Measurements from ENCODE around the gene PRAMEF12.

Gene PRAMEF12

DNA sequence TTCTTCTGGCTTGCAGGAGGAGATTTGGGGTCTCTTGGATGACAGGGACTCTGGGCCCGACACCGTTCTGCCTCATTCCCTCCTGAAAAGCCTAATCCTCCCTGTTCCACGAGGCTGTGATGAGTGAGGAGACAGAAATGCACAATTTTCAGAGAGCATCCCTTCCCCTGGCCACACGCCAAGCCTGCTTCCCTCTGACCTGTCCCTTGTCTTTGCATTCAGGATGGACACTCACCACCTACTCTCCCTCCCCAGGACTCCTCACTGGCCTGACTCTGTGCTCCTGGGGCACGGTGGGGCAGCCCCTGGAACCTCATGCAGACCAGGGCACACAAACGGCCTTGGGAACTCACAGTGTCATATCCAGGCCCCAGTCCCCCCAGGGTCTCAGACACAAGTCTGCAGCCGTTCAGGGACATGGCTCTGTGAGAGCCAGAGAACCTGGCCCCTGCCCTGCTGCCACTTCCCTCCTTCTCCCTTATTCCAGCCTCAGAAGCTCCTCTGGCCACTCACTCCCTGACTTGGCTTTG lies 3.5 kb upstream of the PRAMEF12 start:
- POLR2A ChIA-PET, result no interaction called here
- DNase-seq, result no peak
- H3K9me3 ChIP-seq (ENCODE audit: control extremely low read depth in 1 of 5, control insufficient read depth in 4 of 5, insufficient read depth in 2 of 5, low read depth in 1 of 5, low read length in 4 of 5), result peaks cover 0 to 3% (median 0%) of the 10 kb centered on the region in 5 experiments
- no peak overlapping the region for H3K27ac ChIP-seq (ENCODE audit: insufficient read depth in 1 of 2, low read depth in 1 of 2, low read length in 2 of 2, poor library complexity in 1 of 2, severe bottlenecking in 2 of 2)
- CTCF ChIA-PET, result no interaction called here
- no peaks in the 10 kb centered on the region for H3K36me3 ChIP-seq (ENCODE audit: control insufficient read depth in 4 of 4, insufficient read depth in 4 of 4, low read length in 3 of 4)
- peaks cover 0 to 27% (median 4%) of the 10 kb centered on the region in 5 experiments for H3K27me3 ChIP-seq (replicated peaks in 2 of 5; ENCODE audit: control insufficient read depth in 4 of 5, insufficient read depth in 5 of 5, low read length in 4 of 5)
- no peak overlapping the region for H3K4me3 ChIP-seq (ENCODE audit: control insufficient read depth in 1 of 7, extremely low read depth in 1 of 7, insufficient read depth in 4 of 7, low read depth in 2 of 7, low read length in 6 of 7)
- H3K4me1 ChIP-seq (ENCODE audit: control extremely low read depth in 1 of 4, control insufficient read depth in 4 of 4, insufficient read depth in 4 of 4, low read length in 3 of 4), result no peaks in the 10 kb centered on the region
- WGBS (ENCODE audit: insufficient coverage), result 79% methylated on average over 7 of the region's 7 CpGs

DNA sequence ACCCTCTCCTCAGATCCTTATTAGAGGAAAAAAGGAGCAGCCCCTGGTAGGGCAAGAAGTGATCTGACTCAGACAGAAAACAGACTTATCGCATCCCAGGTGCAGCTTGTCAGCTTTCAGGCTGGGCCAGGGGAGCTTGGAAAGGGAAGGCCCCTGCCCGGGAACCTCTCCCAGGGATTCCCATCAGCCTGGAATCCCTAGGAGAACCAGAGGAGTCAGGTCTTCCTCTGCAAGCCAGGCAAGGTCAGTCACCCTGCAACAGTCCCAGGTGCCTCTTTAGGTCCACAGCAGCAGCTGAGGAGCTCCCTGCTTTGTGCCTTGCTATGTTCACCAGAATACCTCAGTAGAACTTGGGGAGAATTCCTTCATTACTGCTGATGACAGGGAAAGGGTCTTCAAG lies 2.9 kb upstream of the PRAMEF12 start:
- Histone ChIP-seq H3K9me3 (ENCODE audit: control extremely low read depth in 1 of 5, control insufficient read depth in 4 of 5, insufficient read depth in 2 of 5, low read depth in 1 of 5, low read length in 4 of 5) (peaks cover 0 to 3% (median 0%) of the 10 kb centered on the region in 5 experiments), H3K4me1 (ENCODE audit: control extremely low read depth in 1 of 4, control insufficient read depth in 4 of 4, insufficient read depth in 4 of 4, low read length in 3 of 4) (no peaks in the 10 kb centered on the region), H3K27ac (ENCODE audit: insufficient read depth in 1 of 2, low read depth in 1 of 2, low read length in 2 of 2, poor library complexity in 1 of 2, severe bottlenecking in 2 of 2) (no peak overlapping the region), H3K27me3 (replicated peaks in 2 of 5; ENCODE audit: control insufficient read depth in 4 of 5, insufficient read depth in 5 of 5, low read length in 4 of 5) (peaks cover 0 to 27% (median 4%) of the 10 kb centered on the region in 5 experiments), H3K4me3 (ENCODE audit: control insufficient read depth in 1 of 7, extremely low read depth in 1 of 7, insufficient read depth in 4 of 7, low read depth in 2 of 7, low read length in 6 of 7) (no peak overlapping the region), H3K36me3 (ENCODE audit: control insufficient read depth in 4 of 4, insufficient read depth in 4 of 4, low read length in 3 of 4) (no peaks in the 10 kb centered on the region)
- ChIA-PET CTCF (no interaction called here), POLR2A (no interaction called here)
- 94% methylated on average over 2 of the region's 2 CpGs for WGBS (ENCODE audit: insufficient coverage)
- no peak for DNase-seq

DNA sequence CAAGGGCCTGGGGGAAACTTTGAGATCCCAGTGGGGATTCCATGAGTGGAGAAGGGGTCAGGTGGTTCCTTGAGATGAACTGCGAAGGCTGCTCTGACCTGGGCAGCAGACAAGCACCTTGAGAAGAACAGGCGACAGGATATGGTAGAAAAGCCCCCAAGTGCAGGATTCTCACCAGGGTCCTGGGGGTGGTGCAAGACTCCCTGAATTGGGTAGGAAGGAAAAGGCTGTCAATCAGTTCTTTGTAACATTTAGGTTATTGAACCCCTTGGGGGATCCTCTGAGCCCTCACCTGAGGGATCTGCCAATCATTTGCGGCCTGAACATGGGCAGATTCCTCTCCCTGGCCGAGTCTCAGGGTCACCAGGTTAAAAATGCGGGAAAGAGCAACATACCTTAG lies 2.4 kb upstream of the PRAMEF12 start:
- POLR2A ChIA-PET, result no interaction called here
- no peaks in the 10 kb centered on the region for H3K4me1 ChIP-seq (ENCODE audit: control extremely low read depth in 1 of 4, control insufficient read depth in 4 of 4, insufficient read depth in 4 of 4, low read length in 3 of 4)
- no peak for DNase-seq

DNA sequence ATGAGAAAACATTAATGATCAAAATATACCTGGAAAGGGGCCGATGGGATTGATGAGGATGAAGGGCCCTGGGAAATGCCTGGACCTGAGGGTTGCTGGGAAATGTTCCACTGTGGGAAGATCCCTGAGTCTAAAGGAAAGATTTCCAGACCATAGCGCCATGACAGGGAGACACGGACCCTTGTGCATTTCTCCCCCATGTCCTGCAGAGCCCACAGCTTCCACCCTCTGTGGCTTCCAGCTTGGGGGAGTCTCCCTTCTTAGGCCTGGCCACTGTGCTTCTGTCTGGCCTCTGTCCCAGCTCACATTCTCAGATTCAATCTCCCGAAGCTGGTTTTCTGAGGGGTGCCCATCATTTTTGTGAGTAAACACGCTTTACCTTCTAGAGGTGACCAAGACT lies 1.0 kb upstream of the PRAMEF12 start:
- POLR2A ChIA-PET, result no interaction called here
- CTCF ChIA-PET, result no interaction called here

More for the DNA sequence above, 2.4 kb upstream of the PRAMEF12 start:
- Histone ChIP-seq H3K9me3 (ENCODE audit: control extremely low read depth in 1 of 5, control insufficient read depth in 4 of 5, insufficient read depth in 2 of 5, low read depth in 1 of 5, low read length in 4 of 5) (peaks cover 0 to 3% (median 0%) of the 10 kb centered on the region in 5 experiments), H3K27me3 (replicated peaks in 2 of 5; ENCODE audit: control insufficient read depth in 4 of 5, insufficient read depth in 5 of 5, low read length in 4 of 5) (peaks cover 0 to 27% (median 4%) of the 10 kb centered on the region in 5 experiments), H3K36me3 (ENCODE audit: control insufficient read depth in 4 of 4, insufficient read depth in 4 of 4, low read length in 3 of 4) (no peaks in the 10 kb centered on the region), H3K4me3 (ENCODE audit: control insufficient read depth in 1 of 7, extremely low read depth in 1 of 7, insufficient read depth in 4 of 7, low read depth in 2 of 7, low read length in 6 of 7) (no peak overlapping the region), H3K27ac (ENCODE audit: insufficient read depth in 1 of 2, low read depth in 1 of 2, low read length in 2 of 2, poor library complexity in 1 of 2, severe bottlenecking in 2 of 2) (no peak overlapping the region)
- CTCF ChIA-PET, result no interaction called here
- 92% methylated on average over 5 of the region's 5 CpGs for WGBS (ENCODE audit: insufficient coverage)

DNA sequence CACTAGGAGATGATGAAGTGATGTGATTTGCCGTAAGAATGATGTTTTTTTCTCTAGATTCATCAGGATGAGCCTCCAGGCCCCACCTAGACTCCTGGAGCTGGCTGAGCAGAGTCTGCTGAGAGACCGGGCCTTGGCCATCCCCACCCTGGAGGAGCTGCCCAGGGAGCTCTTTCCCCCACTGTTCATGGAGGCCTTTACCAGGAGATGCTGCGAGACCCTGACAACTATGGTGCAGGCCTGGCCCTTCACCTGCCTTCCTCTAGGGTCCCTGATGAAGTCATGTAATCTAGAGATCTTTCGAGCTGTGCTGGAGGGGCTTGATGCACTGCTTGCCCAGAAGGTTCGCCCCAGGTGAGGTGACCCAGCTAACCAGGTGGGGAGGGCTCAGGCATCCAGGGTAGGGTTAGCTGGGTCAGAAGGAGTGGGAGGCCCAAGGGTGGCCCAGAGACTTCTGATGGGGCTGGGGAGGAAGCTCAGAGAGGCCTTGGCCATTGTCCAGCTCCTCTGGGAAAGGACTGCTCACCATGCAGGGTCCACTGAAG lies 1.3 kb downstream of the PRAMEF12 start:
- Histone ChIP-seq H3K4me1 (ENCODE audit: control extremely low read depth in 1 of 4, control insufficient read depth in 4 of 4, insufficient read depth in 4 of 4, low read length in 3 of 4) (no peaks in the 10 kb centered on the region), H3K9me3 (ENCODE audit: control extremely low read depth in 1 of 5, control insufficient read depth in 4 of 5, insufficient read depth in 2 of 5, low read depth in 1 of 5, low read length in 4 of 5) (peaks cover 0 to 3% (median 0%) of the 10 kb centered on the region in 5 experiments), H3K27me3 (replicated peaks in 2 of 5; ENCODE audit: control insufficient read depth in 4 of 5, insufficient read depth in 5 of 5, low read length in 4 of 5) (peaks cover 0 to 16% (median 0%) of the 10 kb centered on the region in 5 experiments), H3K4me3 (ENCODE audit: control insufficient read depth in 1 of 7, extremely low read depth in 1 of 7, insufficient read depth in 4 of 7, low read depth in 2 of 7, low read length in 6 of 7) (no peak overlapping the region), H3K27ac (ENCODE audit: insufficient read depth in 1 of 2, low read depth in 1 of 2, low read length in 2 of 2, poor library complexity in 1 of 2, severe bottlenecking in 2 of 2) (no peak overlapping the region), H3K36me3 (ENCODE audit: control insufficient read depth in 4 of 4, insufficient read depth in 4 of 4, low read length in 3 of 4) (no peaks in the 10 kb centered on the region)
- ChIA-PET POLR2A (no interaction called here), CTCF (no interaction called here)
- 90% methylated on average over 4 of the region's 5 CpGs for WGBS (ENCODE audit: insufficient coverage)
- DNase-seq, result no peak

More for the DNA sequence above, 1.0 kb upstream of the PRAMEF12 start:
- Histone ChIP-seq H3K4me1 (ENCODE audit: control extremely low read depth in 1 of 4, control insufficient read depth in 4 of 4, insufficient read depth in 4 of 4, low read length in 3 of 4) (no peaks in the 10 kb centered on the region), H3K27ac (ENCODE audit: insufficient read depth in 1 of 2, low read depth in 1 of 2, low read length in 2 of 2, poor library complexity in 1 of 2, severe bottlenecking in 2 of 2) (no peak overlapping the region), H3K4me3 (ENCODE audit: control insufficient read depth in 1 of 7, extremely low read depth in 1 of 7, insufficient read depth in 4 of 7, low read depth in 2 of 7, low read length in 6 of 7) (no peak overlapping the region), H3K36me3 (ENCODE audit: control insufficient read depth in 4 of 4, insufficient read depth in 4 of 4, low read length in 3 of 4) (no peaks in the 10 kb centered on the region), H3K27me3 (replicated peaks in 2 of 5; ENCODE audit: control insufficient read depth in 4 of 5, insufficient read depth in 5 of 5, low read length in 4 of 5) (peaks cover 0 to 27% (median 0%) of the 10 kb centered on the region in 5 experiments), H3K9me3 (ENCODE audit: control extremely low read depth in 1 of 5, control insufficient read depth in 4 of 5, insufficient read depth in 2 of 5, low read depth in 1 of 5, low read length in 4 of 5) (peaks cover 0 to 3% (median 0%) of the 10 kb centered on the region in 5 experiments)
- no peak for DNase-seq
- whole genome bisulfite sequencing (ENCODE audit: insufficient coverage), result 96% methylated on average over 4 of the region's 5 CpGs

DNA sequence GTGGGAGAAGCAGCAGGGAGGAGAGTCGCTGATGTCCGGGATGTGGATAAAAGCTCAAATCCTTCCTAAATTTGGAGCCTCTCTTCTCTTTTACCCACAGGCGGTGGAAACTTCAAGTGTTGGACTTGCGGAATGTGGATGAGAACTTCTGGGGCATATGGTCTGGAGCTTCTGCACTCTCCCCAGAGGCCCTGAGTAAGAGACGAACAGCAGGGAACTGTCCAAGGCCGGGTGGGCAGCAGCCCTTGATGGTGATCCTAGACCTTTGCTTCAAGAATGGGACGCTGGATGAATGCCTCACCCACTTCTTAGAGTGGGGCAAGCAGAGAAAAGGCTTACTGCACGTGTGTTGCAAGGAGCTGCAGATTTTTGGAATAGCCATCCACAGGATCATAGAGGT lies 1.9 kb downstream of the PRAMEF12 start:
- no peaks in the 10 kb centered on the region for H3K36me3 ChIP-seq (ENCODE audit: control insufficient read depth in 4 of 4, insufficient read depth in 4 of 4, low read length in 3 of 4)
- H3K27me3 ChIP-seq (replicated peaks in 2 of 5; ENCODE audit: control insufficient read depth in 4 of 5, insufficient read depth in 5 of 5, low read length in 4 of 5), result peaks cover 0 to 10% (median 0%) of the 10 kb centered on the region in 5 experiments
- H3K4me3 ChIP-seq (ENCODE audit: control insufficient read depth in 1 of 7, extremely low read depth in 1 of 7, insufficient read depth in 4 of 7, low read depth in 2 of 7, low read length in 6 of 7), result no peak overlapping the region
- H3K4me1 ChIP-seq (ENCODE audit: control extremely low read depth in 1 of 4, control insufficient read depth in 4 of 4, insufficient read depth in 4 of 4, low read length in 3 of 4), result no peaks in the 10 kb centered on the region
- CTCF ChIA-PET, result no interaction called here
- POLR2A ChIA-PET, result no interaction called here
- H3K9me3 ChIP-seq (ENCODE audit: control extremely low read depth in 1 of 5, control insufficient read depth in 4 of 5, insufficient read depth in 2 of 5, low read depth in 1 of 5, low read length in 4 of 5), result peaks cover 0 to 3% (median 0%) of the 10 kb centered on the region in 5 experiments
- no peak overlapping the region for H3K27ac ChIP-seq (ENCODE audit: insufficient read depth in 1 of 2, low read depth in 1 of 2, low read length in 2 of 2, poor library complexity in 1 of 2, severe bottlenecking in 2 of 2)
- 85% methylated on average over 4 of the region's 8 CpGs for WGBS (ENCODE audit: insufficient coverage)
- DNase-seq, result no peak

DNA sequence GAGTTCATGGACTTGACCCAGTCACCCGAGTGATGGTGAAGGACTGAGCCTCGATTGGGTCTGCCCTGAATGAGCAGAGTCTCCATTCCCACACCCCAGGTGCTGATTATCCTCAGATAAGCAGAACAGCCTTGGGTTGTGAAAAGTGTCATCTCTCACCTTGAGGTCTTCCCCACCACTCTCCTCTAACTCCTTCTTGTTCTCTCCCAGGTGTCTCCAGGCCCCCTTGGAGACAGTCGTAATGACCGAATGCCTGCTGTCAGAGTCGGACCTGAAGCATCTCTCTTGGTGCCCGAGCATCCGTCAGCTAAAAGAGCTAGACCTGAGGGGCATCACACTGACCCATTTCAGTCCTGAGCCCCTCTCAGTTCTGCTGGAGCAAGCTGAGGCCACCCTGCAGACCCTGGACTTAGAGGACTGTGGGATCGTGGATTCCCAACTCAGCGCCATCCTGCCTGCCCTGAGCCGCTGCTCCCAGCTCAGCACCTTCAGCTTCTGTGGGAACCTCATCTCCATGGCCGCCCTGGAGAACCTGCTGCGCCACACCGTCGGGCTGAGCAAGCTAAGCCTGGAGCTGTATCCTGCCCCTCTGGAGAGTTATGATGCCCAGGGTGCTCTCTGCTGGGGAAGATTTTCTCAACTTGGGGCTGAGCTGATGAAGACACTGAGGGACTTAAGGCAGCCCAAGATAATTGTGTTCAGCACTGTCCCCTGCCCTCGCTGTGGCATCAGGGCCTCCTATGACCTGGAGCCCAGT lies 3.4 kb downstream of the PRAMEF12 start:
- Histone ChIP-seq H3K4me3 (ENCODE audit: control insufficient read depth in 1 of 7, extremely low read depth in 1 of 7, insufficient read depth in 4 of 7, low read depth in 2 of 7, low read length in 6 of 7) (no peak overlapping the region), H3K4me1 (ENCODE audit: control extremely low read depth in 1 of 4, control insufficient read depth in 4 of 4, insufficient read depth in 4 of 4, low read length in 3 of 4) (no peaks in the 10 kb centered on the region), H3K27ac (ENCODE audit: insufficient read depth in 1 of 2, low read depth in 1 of 2, low read length in 2 of 2, poor library complexity in 1 of 2, severe bottlenecking in 2 of 2) (no peak overlapping the region), H3K36me3 (ENCODE audit: control insufficient read depth in 4 of 4, insufficient read depth in 4 of 4, low read length in 3 of 4) (no peaks in the 10 kb centered on the region), H3K9me3 (ENCODE audit: control extremely low read depth in 1 of 5, control insufficient read depth in 4 of 5, insufficient read depth in 2 of 5, low read depth in 1 of 5, low read length in 4 of 5) (peaks cover 0 to 3% (median 0%) of the 10 kb centered on the region in 5 experiments), H3K27me3 (replicated peaks in 2 of 5; ENCODE audit: control insufficient read depth in 4 of 5, insufficient read depth in 5 of 5, low read length in 4 of 5) (peaks cover 0 to 2% (median 0%) of the 10 kb centered on the region in 5 experiments)
- no peak for DNase-seq
- CTCF ChIA-PET, result no interaction called here
- 96% methylated on average over 12 of the region's 15 CpGs for WGBS (ENCODE audit: insufficient coverage)
- POLR2A ChIA-PET, result no interaction called here

All from common myeloid progenitor, CD34-positive (primary cell).